Activated gamma-delta T cell treated with anti-CD3 and anti-CD28 coated beads, Interleukin-2, amount 50 U/mL, for 16 hours (primary cell): Measurements from ENCODE around the gene CD99.
"Not testable (repeated sequence)": the region's sequence is repeated elsewhere in the genome, so short reads cannot be mapped to it uniquely, and the experiment has no call there.

ENCODE experiments used
- DNase-seq: peaks from one replicate; pipeline ENCODE4 v3.0.0-alpha.2; 2020; ENCODE audit warnings: low read depth

The CD99 gene

DNA sequence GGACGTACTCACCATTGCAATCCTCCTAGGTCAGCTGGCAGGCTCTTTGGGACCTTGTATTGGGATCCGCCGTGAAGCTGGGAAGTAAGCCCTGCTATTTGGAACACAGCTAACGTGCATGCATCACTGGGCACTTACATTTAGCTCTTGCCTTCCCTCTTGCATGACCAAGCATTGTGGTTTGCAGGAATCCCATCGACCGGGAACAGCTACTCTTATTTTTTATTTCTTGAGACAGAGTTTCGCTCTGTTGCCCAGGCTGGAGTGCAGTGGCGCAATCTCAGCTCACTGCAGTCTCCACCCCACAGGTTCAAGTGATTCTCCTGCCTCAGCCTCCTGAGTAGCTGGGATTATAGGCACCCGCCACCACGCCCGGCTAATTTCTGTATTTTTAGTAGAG, 36.2 kb downstream of the CD99 start:
- DNase-seq, result not testable (repeated sequence)

DNA sequence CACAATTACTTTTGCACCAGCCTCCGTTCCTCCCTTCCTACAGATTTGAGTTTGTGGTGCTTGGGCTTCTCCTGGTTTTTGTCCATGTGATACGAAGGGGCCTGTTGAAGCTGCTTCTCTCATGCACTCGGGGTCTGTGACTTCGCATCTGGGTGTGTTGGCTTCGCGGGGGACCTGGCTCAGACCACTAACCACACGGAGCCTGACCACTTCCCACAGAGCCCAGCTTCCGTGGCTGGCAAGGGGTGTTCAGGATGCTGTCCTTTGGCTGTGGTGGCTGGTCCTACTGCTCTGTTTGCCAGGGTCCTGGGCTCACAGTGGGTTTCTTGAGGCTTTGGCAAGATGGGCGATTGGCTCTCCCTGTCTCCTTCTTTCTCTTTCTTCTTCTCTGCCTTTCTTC, 41.0 kb downstream of the CD99 start:
- DNase-seq, result no peak

DNA sequence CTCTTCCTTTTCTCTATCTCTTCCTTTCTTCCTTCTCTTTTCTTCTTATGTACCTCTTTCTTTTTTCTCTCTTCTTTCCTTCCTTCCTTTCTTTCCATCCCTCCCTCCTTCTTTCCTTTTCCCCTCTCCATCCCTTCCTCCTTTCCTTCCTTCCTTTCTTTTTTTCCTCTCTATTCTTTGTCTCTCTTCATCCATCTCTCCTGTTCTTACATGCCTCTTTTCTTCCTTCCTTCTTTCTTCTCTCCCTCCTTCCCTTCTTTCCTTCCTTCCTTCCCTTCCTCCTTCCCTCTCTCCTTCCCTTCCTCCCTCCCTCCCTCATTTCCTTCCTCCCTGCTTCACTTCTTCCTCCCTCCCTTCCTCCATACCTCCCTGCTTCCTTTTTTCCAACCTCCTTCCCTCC, 41.6 kb downstream of the CD99 start:
- DNase-seq, result no peak

DNA sequence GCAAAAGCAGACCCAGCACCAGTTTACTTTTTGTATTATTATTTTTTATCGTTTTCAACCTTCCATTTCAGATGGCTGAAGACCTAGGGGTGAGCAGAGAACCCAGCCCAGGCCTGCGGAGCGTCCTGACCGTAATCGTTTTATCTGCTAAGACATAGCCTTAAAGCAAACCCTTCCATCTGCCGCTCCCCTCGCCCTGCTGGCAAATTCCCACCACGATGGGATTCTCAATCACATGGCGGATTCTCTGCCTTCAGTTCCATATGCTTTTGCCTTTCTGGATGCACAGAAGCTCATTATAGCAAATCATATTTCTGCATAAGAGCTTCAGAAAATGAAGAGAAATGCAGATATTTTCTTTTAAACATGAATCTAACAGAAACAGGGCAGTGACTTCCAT, 42.2 kb downstream of the CD99 start:
- DNase-seq, result no peak

DNA sequence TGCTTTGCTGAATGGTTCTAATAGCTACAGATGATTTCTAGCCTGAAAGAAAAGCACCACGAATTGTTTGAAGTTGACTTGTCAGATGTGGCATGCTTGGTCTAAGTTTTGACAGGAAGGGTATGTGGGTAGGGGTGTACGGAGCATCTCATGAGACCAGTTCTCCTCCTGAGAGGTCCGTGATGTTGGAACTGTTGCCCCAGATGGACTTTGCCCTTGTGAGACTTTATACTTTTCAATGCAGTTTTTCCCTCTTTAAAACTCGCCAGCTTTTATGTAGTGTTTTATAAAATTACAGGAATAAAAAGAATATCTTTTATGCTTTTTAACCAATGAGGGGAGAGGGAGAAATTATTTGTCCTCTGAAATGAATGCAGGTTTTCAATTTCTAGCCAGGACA, 44.2 kb downstream of the CD99 start:
- no peak for DNase-seq

DNA sequence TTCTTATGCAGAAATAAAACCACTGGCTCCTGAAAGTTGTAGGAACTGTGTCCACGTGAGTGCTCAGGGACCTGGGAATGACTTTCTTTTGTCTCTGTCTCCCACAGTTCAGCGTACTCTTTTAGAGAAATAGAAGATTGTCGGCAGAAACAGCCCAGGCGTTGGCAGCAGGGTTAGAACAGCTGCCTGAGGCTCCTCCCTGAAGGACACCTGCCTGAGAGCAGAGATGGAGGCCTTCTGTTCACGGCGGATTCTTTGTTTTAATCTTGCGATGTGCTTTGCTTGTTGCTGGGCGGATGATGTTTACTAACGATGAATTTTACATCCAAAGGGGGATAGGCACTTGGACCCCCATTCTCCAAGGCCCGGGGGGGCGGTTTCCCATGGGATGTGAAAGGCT, 49.6 kb downstream of the CD99 start:
- no peak for DNase-seq

DNA sequence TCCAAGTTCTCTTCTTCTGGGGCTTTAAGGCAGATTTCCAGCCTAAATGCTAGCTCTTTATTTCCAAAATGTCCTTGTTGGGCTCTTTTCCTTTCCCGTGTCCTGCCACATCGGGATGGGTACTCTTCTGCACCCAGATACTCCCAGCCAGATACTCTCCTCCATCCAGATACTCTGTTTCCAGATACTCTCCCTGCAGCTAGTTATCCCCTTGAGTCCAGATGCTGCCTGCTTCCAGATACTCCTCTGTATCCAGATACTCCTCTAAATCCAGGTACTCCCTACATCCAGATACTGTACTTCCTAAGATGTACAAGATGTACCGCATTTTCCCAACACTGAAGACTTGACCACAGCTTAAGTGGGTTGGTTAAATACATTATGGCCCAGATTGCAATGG, 50.3 kb downstream of the CD99 start:
- no peak for DNase-seq

DNA sequence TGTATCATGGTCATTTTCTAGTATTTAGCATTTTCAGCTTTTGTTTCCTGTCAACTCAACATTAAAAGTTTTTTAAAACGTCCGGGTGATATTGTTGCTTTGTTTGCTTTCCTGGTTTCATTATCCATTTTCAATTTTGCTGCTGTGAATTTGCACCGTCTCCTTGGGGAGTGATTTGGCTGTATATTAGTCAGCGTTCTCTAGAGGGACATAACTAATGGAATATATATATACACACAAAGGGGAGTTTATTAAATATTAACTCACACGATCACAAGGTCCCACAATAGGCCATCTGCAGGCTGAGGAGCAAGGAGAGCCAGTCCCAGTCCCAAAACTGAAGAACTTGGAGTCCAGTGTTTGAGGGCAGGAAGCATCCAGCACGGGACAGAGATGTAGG, 55.2 kb downstream of the CD99 start:
- DNase-seq, result not testable (repeated sequence)

DNA sequence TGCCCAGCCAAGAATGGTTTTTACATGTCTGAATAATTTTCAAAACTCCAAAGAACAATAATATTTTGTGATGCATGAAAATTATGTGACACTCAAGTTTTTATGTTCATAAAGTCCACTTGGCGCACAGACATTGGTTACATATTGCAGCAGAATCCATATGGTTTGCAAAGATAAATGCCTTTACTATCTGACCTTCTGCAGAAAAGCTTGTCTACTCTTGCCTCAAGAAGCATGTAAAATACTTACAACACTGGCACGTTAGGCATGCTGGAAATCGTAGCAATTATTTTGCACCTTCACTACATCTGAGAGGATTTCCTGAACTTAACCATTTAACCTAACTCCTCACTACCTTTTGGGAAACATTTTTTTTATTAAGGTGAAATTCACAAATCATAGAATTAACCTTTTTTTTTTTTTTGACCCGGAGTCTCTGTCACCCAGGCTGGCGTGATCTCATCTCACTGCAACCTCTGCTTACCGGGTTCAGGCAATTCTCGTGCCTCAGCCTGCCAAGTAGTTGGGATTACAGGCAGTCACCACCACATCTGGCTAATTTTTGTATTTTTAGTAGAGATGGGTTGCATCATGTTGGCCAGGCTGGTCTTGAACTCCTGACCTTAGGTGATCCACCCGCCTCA, 57.2 kb downstream of the CD99 start:
- DNase-seq, result no peak

DNA sequence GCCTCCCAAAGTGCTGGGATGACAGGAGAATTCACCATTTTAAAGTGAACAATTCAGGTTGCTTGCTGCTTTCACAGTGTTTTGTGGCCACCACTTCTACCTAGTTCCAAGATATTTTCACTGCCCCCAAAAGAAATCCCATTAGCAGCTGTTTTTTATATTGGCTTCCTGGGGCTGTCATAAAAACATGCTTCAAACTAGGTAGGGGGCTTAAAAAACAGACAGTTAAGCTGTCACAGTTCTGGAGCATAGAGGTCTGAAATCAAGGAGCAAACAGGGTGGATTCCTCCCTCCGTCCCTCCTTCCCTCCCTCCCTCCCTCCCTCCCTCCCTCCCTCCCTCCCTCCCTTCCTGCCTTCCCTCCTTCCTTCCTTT, 57.7 kb downstream of the CD99 start:
- no peak for DNase-seq

DNA sequence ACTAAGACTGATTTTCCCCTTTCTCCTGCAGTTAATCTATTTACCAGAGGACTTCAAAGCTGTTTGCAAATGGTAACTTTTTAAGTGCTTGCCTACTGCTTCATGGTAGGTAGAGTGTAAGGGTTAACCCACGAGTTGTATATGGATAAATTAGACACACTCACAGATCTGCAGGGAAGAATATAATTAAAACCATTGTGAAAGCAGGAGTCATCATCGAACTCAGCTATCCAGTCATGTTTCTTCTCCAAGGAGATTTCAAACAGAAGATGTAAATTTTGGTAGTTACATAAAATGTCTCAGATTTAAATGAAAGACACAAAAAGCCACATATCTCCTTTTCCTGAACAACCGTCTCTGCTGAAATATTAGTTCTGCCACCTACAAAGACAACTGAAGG, 60.2 kb downstream of the CD99 start:
- DNase-seq, result no peak

DNA sequence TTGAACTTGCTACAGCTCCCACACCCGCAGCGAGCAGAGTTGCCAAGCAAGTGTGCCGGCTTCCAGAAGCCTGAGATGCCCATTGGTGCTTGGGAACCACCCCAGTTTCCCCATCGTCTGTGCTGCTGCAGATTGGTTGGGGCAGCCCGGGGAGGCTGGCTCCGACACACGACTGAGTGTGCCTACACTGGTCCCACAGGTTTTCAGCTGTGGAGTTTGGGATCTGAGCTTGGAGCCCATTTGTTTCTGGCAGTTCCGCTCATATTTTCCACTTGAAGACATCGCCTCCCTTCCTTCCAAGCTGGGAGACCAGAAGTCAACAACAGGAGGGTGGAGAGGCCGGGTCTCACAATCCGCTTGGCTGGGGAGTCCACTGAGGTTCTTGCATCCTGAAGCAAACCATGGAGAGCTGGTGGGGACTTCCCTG, 60.8 kb downstream of the CD99 start, which contains the start of gene XG:
Gene XG, plus strand, starts transcription at position 167 of the 427 bp plus-strand sequence. Its CDS starts 235 bp downstream, at position 402.
- not testable (repeated sequence) for DNase-seq

DNA sequence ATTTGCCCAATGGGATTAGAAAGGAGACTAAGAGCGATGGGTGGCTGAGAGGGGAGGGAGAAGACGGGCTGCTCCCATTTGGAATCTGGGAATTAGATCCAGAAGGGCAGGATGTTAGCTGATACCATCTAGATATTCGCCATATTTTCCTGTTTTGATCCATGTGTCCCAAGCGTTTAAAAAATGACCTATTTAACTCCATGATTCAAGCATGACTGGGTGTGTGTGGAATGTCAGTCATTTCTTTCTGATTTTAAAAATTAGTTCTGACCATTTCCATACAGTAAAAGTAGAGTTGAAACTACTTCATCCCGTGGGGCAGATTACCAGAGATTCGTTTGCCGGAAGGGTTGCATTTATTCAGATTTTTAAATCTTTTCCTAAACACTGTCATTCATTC, 61.3 kb downstream of the CD99 start:
- DNase-seq, result not testable (repeated sequence)

DNA sequence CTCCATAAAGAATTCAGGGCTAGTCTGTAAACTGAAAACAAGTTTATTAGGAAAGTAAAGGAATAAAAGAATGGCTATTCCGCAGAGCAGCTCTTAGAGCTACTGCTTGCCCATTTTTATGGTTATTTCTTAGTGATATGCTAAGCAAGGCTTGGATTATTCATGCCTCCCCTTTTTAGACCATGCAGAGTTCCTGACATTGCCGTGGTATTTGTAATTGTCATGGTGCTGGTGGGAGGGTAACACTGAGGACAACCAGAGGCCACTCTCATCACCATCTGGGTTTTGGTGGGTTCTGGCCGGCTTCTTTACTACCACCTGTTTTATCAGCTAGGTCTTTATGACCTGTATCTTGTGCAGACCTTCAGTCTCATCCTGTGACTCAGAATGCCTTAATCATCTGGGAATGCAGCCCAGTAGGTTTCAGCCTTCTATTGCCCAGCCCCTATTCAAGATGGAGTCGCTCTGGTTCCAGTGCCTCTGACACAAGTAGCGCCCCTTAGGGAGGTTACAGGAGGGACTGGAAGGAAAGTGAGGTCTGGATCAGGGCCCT, 64.1 kb downstream of the CD99 start:
- DNase-seq, result not testable (repeated sequence)

DNA sequence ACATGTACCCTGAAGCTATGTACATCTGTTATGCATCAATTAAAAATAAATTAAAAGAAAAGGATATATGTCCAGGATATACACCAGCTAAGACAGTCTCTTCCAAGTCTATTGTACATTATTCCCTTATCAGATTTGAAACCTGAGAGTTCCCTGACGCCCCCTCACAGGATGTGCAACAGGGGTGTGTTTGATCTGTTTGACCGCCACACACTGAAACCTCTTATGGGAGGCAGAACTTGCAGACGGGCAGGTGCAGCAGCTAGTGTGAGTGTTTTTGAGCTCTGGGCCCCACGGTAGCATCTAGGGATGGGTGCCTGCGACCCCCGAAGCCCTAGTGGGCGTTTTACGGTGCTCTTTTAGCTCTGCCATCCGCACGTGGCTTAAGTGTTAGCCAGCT, 65.5 kb downstream of the CD99 start:
- DNase-seq, result no peak

DNA sequence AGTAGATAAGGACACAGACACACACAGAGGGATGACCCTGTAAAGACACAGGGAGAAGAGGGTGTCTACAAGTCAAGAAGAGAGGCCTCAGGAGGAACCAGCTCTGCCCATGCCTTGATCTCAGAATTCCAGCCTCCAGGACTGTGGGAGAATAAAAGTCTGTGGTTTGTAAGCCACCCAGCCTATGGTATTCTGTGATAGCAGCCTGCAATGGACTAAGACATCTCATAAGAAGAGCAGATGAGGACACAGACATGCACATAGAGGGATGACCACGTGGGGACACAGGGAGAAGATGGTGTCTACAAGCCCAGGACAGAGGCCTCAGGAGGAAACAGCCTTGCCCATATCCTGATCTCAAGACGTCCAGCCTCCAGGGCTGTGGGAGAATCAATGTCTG, 70.2 kb downstream of the CD99 start:
- no peak for DNase-seq

DNA sequence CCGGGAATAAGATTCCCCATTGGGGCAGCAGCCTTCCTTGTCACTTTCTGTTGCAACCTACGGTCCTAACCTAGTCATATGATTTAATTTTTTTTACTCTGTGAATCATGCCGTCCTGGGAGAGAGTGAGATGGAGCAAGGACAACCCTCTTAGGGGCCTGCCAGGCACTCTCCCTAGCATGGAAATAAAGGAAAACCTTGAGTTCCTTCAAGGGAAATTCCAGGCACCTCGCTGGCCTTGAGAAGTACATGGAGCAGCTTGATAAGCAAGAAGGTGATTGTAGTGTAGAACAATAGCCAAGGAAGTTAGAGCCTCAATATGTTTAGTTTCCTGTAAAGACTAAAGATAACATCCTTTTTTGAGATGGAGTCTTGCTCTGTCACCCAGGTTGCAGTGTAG, 71.6 kb downstream of the CD99 start:
- not testable (repeated sequence) for DNase-seq

DNA sequence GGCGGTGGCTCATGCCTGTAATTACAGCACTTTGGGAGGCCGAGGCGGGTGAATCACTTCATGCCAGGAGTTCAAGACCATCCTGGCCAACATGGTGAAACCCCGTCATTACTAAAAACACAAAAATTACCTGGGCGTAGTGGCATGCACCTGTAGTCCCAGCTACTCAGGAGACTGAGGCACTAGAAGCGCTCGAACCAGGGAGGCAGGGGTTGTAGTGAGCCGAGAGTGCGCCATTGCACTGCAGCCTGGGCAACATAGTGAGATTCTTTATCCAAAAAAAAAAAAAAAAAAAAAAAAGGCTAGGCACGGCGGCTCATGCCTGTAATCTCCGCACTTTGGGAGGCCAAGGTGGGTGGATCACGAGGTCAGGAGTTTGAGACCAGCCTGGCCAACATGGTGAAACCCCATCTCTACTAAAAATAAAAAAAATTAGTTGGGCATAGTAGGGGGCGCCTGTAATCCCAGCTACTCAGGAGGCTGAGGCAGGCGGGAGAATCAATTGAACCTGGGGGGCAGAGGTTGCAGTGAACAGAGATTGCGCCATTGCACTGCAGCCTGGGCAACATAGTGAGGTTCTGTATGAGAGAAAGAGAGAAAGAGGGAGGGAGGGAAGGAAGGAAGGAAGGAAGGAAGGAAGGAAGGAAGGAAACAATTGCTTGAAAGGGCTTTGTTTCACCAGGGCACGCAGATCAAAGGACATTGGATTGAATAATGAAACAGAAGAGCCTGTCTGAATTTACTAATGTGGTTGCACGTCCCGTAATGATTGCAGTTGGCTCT, 73.9 kb downstream of the CD99 start:
- DNase-seq, result not testable (repeated sequence)

DNA sequence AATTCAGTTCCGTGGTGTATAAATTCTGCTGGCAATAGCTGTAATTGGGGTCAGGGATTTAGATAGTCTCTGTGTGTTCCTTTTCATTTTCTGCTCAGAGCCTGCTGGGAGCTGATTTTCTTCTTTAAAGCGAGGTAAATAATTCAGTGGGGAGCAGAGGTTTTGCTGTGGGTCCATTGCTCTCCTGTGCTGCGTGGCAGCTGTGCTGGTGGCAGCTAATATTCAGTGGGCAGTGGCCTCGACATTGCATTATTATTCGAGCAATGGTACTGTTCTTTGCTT, 74.4 kb downstream of the CD99 start:
- DNase-seq, result no peak

DNA sequence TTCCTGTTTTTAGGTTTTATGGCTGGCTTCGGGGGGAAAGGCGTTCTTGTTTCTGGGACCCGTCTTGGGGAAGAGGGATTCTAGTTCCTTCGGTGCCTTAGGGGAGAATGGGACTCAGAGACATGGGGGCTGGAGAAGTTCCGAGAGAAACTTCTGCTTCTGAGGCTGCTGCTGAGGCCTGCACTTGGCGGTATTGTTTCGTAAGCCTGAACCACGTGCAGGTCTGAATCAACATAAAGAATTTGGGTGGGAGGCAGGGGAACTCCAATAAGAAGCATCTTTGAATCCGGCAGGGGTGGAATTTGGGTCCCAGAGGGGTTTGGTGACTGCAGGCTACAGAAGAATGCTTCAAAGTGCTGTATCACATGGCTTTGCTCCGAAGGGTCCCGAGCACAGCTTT, 75.8 kb downstream of the CD99 start:
- no peak for DNase-seq

DNA sequence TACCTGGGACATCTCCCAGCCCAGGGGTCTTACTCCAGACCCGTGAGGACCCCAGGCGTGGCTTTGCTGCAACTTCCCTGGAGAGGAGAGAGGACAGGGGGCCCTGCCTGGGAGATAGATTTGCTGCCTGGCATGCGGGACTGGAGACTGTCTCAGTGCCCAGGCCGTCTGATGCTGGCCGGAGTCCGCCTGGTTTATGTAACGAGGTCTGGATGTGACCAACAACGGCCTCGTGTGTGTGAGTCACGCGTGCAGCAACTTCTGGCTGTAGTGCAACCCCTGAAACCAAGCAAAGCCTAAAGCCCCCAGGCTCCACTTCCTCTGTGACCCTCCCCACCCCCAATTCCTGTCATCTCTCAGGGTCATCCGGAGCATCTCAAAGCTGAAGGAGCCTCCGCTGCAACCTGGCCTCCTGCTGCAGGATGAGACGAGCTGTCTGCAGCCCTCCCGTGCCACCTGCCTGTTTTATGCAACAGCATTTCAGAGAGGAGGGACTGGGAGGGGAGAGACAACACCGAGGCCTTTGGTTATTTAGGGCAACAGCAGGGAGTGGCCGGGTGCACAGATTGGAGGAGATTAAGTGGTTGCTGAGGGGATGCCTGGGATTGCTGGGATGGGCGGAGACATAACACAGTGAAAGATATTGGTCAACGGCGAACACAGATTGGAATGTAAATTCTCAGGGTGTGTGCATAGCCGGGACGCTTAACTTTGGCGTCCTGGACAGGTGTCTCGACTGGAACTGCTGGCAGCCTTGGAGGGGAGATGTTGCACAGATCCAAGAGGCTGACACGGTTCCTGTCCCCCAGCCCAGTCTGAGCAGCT, 76.7 kb downstream of the CD99 start:
- no peak for DNase-seq

DNA sequence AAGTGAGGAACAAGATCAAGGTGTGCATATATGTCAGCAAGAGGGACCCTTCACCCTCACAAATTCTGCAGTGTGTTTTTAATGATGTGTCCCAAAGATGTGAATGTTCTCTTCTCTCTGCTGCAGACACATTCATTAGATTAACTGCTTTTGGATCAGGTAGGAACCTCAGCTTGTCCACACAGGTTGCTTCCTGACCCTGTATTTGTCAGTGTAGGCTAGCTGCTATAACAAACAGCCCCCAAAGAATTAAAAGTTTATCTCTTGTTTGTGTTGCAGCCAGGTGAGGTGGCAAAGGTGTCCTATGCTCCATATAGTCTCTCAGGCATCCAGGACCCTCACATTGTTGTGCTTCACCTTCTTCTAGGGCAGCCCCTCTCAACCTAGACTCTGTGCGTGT, 78.5 kb downstream of the CD99 start:
- DNase-seq, result no peak
